ENCODE data around the gene ZNF618.

The ZNF618 gene

GRCh38 chr9:114030364-114030763 is 154.3 kb downstream of the ZNF618 start:
- DNase-seq = no peak
- CTCF ChIA-PET = interaction anchor here (0.6 kb wide), 1 partner anchor 224 kb away, joined by 3 read pairs; no protein-coding TSS in a partner anchor
- H3K4me1 Mint-ChIP-seq = no peaks in the 10 kb centered on the region
- H3K9me3 Mint-ChIP-seq = peaks cover 4% of the 10 kb centered on the region
- no peaks in the 10 kb centered on the region for H3K27me3 Mint-ChIP-seq
- H3K4me3 Mint-ChIP-seq = no peak overlapping the region
- H3K27ac Mint-ChIP-seq = no peak overlapping the region
- no peaks in the 10 kb centered on the region for H3K36me3 Mint-ChIP-seq

GRCh38 chr9:114031037-114031630 is 155.0 kb downstream of the ZNF618 start:
- no peaks in the 10 kb centered on the region for H3K27me3 Mint-ChIP-seq
- CTCF ChIA-PET = interaction anchor here (0.6 kb wide), 1 partner anchor 225 kb away, joined by 3 read pairs; no protein-coding TSS in a partner anchor
- H3K4me3 Mint-ChIP-seq = no peak overlapping the region
- no peaks in the 10 kb centered on the region for H3K4me1 Mint-ChIP-seq
- DNase-seq = no peak
- H3K36me3 Mint-ChIP-seq = no peaks in the 10 kb centered on the region
- no peak overlapping the region for H3K27ac Mint-ChIP-seq
- H3K9me3 Mint-ChIP-seq = no peaks in the 10 kb centered on the region

- Mint-ChIP-seq H3K9me3 (no peaks in the 10 kb centered on the region), H3K27ac (no peak overlapping the region), H3K36me3 (no peaks in the 10 kb centered on the region), H3K4me3 (no peak overlapping the region), H3K27me3 (no peaks in the 10 kb centered on the region), H3K4me1 (no peaks in the 10 kb centered on the region)
- CTCF ChIA-PET = interaction anchor here (0.6 kb wide), 1 partner anchor 351 kb away, joined by 3 read pairs; no protein-coding TSS in a partner anchor
- no peak for DNase-seq
Observed at GRCh38 chr9:114031948-114032840, 156.1 kb downstream of the ZNF618 start.

- H3K27ac Mint-ChIP-seq = no peak overlapping the region
- CTCF ChIA-PET = interaction anchor here (0.9 to 1.0 kb wide), 2 partner anchors 14 to 74 kb away, joined by 3 read pairs; no protein-coding TSS in a partner anchor
- H3K36me3 Mint-ChIP-seq = no peaks in the 10 kb centered on the region
- H3K9me3 Mint-ChIP-seq = no peaks in the 10 kb centered on the region
- H3K27me3 Mint-ChIP-seq = no peaks in the 10 kb centered on the region
- no peaks in the 10 kb centered on the region for H3K4me1 Mint-ChIP-seq
- H3K4me3 Mint-ChIP-seq = no peak overlapping the region
- DNase-seq = no peak
Observed at GRCh38 chr9:114033397-114034103, 157.4 kb downstream of the ZNF618 start.

- H3K4me1 Mint-ChIP-seq = no peaks in the 10 kb centered on the region
- no peaks in the 10 kb centered on the region for H3K27me3 Mint-ChIP-seq
- CTCF ChIA-PET = interaction anchor here (1.0 kb wide), 1 partner anchor 73 kb away, joined by 3 read pairs; no protein-coding TSS in a partner anchor
- no peak overlapping the region for H3K27ac Mint-ChIP-seq
- no peaks in the 10 kb centered on the region for H3K9me3 Mint-ChIP-seq
- H3K36me3 Mint-ChIP-seq = no peaks in the 10 kb centered on the region
- no peak overlapping the region for H3K4me3 Mint-ChIP-seq
- DNase-seq = no peak
Observed at GRCh38 chr9:114034196-114034595, 158.1 kb downstream of the ZNF618 start.

- Mint-ChIP-seq H3K27me3 (no peaks in the 10 kb centered on the region), H3K4me1 (no peaks in the 10 kb centered on the region), H3K4me3 (no peak overlapping the region), H3K27ac (no peak overlapping the region), H3K36me3 (no peaks in the 10 kb centered on the region), H3K9me3 (no peaks in the 10 kb centered on the region)
- DNase-seq = no peak
- CTCF ChIA-PET = no interaction called here
Observed at GRCh38 chr9:114034661-114035062, 158.6 kb downstream of the ZNF618 start.

- H3K36me3 Mint-ChIP-seq = no peaks in the 10 kb centered on the region
- H3K4me1 Mint-ChIP-seq = no peaks in the 10 kb centered on the region
- CTCF ChIA-PET = no interaction called here
- H3K27ac Mint-ChIP-seq = no peak overlapping the region
- no peak for DNase-seq
- H3K4me3 Mint-ChIP-seq = no peak overlapping the region
- H3K27me3 Mint-ChIP-seq = no peaks in the 10 kb centered on the region
- no peaks in the 10 kb centered on the region for H3K9me3 Mint-ChIP-seq
Observed at GRCh38 chr9:114035221-114035844, 159.2 kb downstream of the ZNF618 start.

- DNase-seq = peak; percentile 16
- no peaks in the 10 kb centered on the region for H3K36me3 Mint-ChIP-seq
- no peak overlapping the region for H3K4me3 Mint-ChIP-seq
- CTCF ChIA-PET = interaction anchor here (1.1 kb wide), 1 partner anchor 229 kb away, joined by 3 read pairs; no protein-coding TSS in a partner anchor
- H3K9me3 Mint-ChIP-seq = no peaks in the 10 kb centered on the region
- no peaks in the 10 kb centered on the region for H3K27me3 Mint-ChIP-seq
- no peaks in the 10 kb centered on the region for H3K4me1 Mint-ChIP-seq
- no peak overlapping the region for H3K27ac Mint-ChIP-seq
Observed at GRCh38 chr9:114035845-114036801, 160.0 kb downstream of the ZNF618 start.

- CTCF ChIA-PET = interaction anchor here (1.1 kb wide), 1 partner anchor 230 kb away, joined by 3 read pairs; no protein-coding TSS in a partner anchor
- no peaks in the 10 kb centered on the region for H3K9me3 Mint-ChIP-seq
- H3K4me1 Mint-ChIP-seq = no peaks in the 10 kb centered on the region
- H3K36me3 Mint-ChIP-seq = no peaks in the 10 kb centered on the region
- H3K4me3 Mint-ChIP-seq = no peak overlapping the region
- no peaks in the 10 kb centered on the region for H3K27me3 Mint-ChIP-seq
- H3K27ac Mint-ChIP-seq = no peak overlapping the region
- peak; percentile 3 for DNase-seq
Observed at GRCh38 chr9:114037249-114037648, 161.1 kb downstream of the ZNF618 start.

GRCh38 chr9:114037961-114038723 is 162.0 kb downstream of the ZNF618 start:
- no peak overlapping the region for H3K27ac Mint-ChIP-seq
- no peaks in the 10 kb centered on the region for H3K36me3 Mint-ChIP-seq
- DNase-seq = peak; percentile 18
- no peaks in the 10 kb centered on the region for H3K27me3 Mint-ChIP-seq
- no peaks in the 10 kb centered on the region for H3K4me1 Mint-ChIP-seq
- no peak overlapping the region for H3K4me3 Mint-ChIP-seq
- CTCF ChIA-PET = no interaction called here
- no peaks in the 10 kb centered on the region for H3K9me3 Mint-ChIP-seq

GRCh38 chr9:114038724-114039313 is 162.7 kb downstream of the ZNF618 start:
- Mint-ChIP-seq H3K4me1 (no peaks in the 10 kb centered on the region), H3K4me3 (no peak overlapping the region), H3K36me3 (no peaks in the 10 kb centered on the region), H3K27ac (no peak overlapping the region), H3K27me3 (no peaks in the 10 kb centered on the region), H3K9me3 (no peaks in the 10 kb centered on the region)
- no peak for DNase-seq
- CTCF ChIA-PET = no interaction called here

GRCh38 chr9:114039484-114039883 is 163.4 kb downstream of the ZNF618 start:
- Mint-ChIP-seq H3K36me3 (no peaks in the 10 kb centered on the region), H3K4me3 (no peak overlapping the region), H3K27ac (no peak overlapping the region), H3K9me3 (no peaks in the 10 kb centered on the region), H3K4me1 (no peaks in the 10 kb centered on the region), H3K27me3 (no peaks in the 10 kb centered on the region)
- CTCF ChIA-PET = no interaction called here
- no peak for DNase-seq

Measured in activated naive CD4-positive, alpha-beta T cell treated with anti-CD3 and anti-CD28 coated beads, Interleukin-2, amount 10 ng/mL, durations not matched to agents 7 days and 5 days (primary cell).